Hepatocyte (in vitro differentiated cells): Measurements from ENCODE around the gene GAS6.

Experiments used
- CTCF ChIP-seq: fragments of 200-600 bp; sonication (generic); IDR thresholded peaks from 2 replicates; pipeline ENCODE4 v1.5.1; 2016; ENCODE audit warnings: antibody characterized with exemption, mild to moderate bottlenecking; ENCODE audit not compliant: poor library complexity
- EZH2 ChIP-seq: fragments of 200-600 bp; sonication (generic); IDR thresholded peaks from 2 replicates; pipeline ENCODE4 v1.6.1; 2016; ENCODE audit warnings: antibody characterized with exemption, mild to moderate bottlenecking, borderline replicate concordance

GRCh38 chr13:113817860-113818691 is 45.8 kb downstream of the GAS6 start:
- TF ChIP-seq CTCF (no peak), EZH2 (no peak)
